Gastrocnemius medialis (tissue), 4 donors: ENCODE results near the gene PNMA5. TPM values are rescaled to one million over a fixed set of nuclear protein-coding genes. Genes with fewer than 3 reads are reported as not detected.

Experiments used
- ATAC-seq, 2 donors: fragments of 150-250 bp; one replicate each; pipeline ENCODE4 v1.9.1; 2016
- DNase-seq, 2 donors: peaks; one replicate each; pipeline ENCODE4 v3.0.0-alpha.2; 2019
- H3K27ac ChIP-seq, 4 donors: fragments of 200-600 bp; sonication (generic); 1 replicate in 1 of 4; 2 replicates in 3 of 4; pipeline ENCODE4 v1.5.1; 2016 to 2018; ENCODE audit warnings: mild to moderate bottlenecking in 2 of 4, moderate library complexity in 1 of 4
- H3K27me3 ChIP-seq, 3 donors: fragments of 200-600 bp; sonication (generic) in 2 of 3; 1 replicate in 1 of 3; 2 replicates in 2 of 3; pipeline versions ENCODE4 v1.5.1 to v1.6.0; 2016 to 2019; ENCODE audit warnings: mild to moderate bottlenecking in 1 of 3, moderate library complexity in 1 of 3
- H3K36me3 ChIP-seq, 2 donors: fragments of 200-600 bp; sonication (generic) in 1 of 2; one replicate each; pipeline ENCODE4 v1.5.1; 2017 to 2018
- H3K4me1 ChIP-seq, 2 donors: fragments of 200-600 bp; sonication (generic) in 1 of 2; one replicate each; pipeline ENCODE4 v1.5.1; 2016 to 2017; ENCODE audit warnings: mild to moderate bottlenecking in 2 of 2
- H3K4me3 ChIP-seq, 4 donors: fragments of 200-600 bp; sonication (generic) in 3 of 4; 1 replicate in 1 of 4; 2 replicates in 3 of 4; pipeline ENCODE4 v1.5.1; 2016 to 2019; ENCODE audit warnings: mild to moderate bottlenecking in 2 of 4
- H3K9me3 ChIP-seq, 3 donors: fragments of 200-600 bp; sonication (generic) in 2 of 3; 1 replicate in 1 of 3; 2 replicates in 2 of 3; pipeline ENCODE4 v1.5.1; 2016 to 2019
- POLR2A ChIP-seq, 2 donors: fragments of 450-650 bp; IDR thresholded peaks; one replicate each; pipeline ENCODE4 v1.6.1; 2017; ENCODE audit warnings: antibody characterized with exemption in 2 of 2, mild to moderate bottlenecking in 2 of 2, moderate library complexity in 2 of 2
- in situ Hi-C, 4 donors: fragments of 200-750 bp; cut with MboI; loops; one replicate each; pipeline versions ENCODE4 v1.15.0 to v1.8.0; 2017; ENCODE audit warnings: low sequenced_read_pairs in 4 of 4
- intact Hi-C: fragments of 100-400 bp; cut with DNase I; formaldehyde crosslinking; loops from one replicate; pipeline ENCODE4 v1.15.1; 2023; ENCODE audit warnings: low total_unique reads
- total RNA-seq, 4 donors: library from RNA; depleted of rRNA; stranded (reverse); fragments of >200 nt; gene quantifications; one replicate each; pipeline versions ENCODE4 v1.1.0 to v1.2.3, GENCODE V29; 2016
- TF ChIP-seq, protein P1 (sequence below), 5 experiments: fragments of 450-650 bp in 3 of 5; fragments of 200-600 bp in 2 of 5; sonication (generic) in 2 of 5; IDR thresholded peaks in 4 of 5; conservative IDR thresholded peaks in 1 of 5; 1 replicate in 4 of 5; 2 replicates in 1 of 5; pipeline ENCODE4 v1.5.1; 2016 to 2019; ENCODE audit warnings: antibody characterized with exemption in 5 of 5, mild to moderate bottlenecking in 3 of 5, moderate library complexity in 3 of 5

Gene PNMA5
- total RNA-seq, 4 donors from 2014 or later, result not detected

DNA sequence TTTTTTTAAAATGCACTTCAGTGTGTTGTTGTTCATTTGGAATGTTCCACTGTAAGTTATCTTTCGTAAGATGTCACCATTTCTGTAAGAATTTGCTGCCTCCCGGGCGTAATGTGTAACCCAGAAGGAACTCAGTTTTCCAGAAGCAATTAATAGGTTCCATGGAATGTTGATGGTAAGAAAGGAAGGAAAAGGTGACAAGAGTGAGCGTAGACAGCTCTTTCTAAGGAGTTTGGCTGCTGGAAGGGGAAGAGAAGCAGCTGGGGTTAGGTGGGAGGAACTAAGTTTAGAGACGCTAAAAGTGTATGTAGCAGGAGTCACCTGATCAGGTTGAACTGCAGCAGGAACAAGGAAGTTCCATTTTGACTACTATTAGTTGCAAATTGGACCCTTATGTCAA, 35.9 kb downstream of the PNMA5 start:
- Histone ChIP-seq H3K27ac (peak overlapping the region; percentile 65 to 81 (median 68)), H3K4me1 (peaks cover 0 to 2% of the 10 kb centered on the region in 2 donors), H3K4me3 (peak overlapping the region in 3 of 4 donors; percentile 39 to 52 (median 46)), H3K36me3 (no peaks in the 10 kb centered on the region), H3K27me3 (no peaks in the 10 kb centered on the region), H3K9me3 (no peaks in the 10 kb centered on the region)
- DNase-seq, result no peak
- no peak for ATAC-seq
- in situ Hi-C loops (loop anchor here in 3 of 4 donors (25.0 kb wide), 4 partner anchors 379 to 1004 kb away; partner anchors contain the start of genes ATP2B3 (in 2 of the 3), HCFC1 (in 1 of the 3), PNCK (in 1 of the 3) and TMEM187 (in 1 of the 3)), intact Hi-C loops (loop anchor here (10.0 kb wide), 2 partner anchors 707 to 997 kb away; no protein-coding TSS in a partner anchor)
- TF ChIP-seq, protein P1, sequence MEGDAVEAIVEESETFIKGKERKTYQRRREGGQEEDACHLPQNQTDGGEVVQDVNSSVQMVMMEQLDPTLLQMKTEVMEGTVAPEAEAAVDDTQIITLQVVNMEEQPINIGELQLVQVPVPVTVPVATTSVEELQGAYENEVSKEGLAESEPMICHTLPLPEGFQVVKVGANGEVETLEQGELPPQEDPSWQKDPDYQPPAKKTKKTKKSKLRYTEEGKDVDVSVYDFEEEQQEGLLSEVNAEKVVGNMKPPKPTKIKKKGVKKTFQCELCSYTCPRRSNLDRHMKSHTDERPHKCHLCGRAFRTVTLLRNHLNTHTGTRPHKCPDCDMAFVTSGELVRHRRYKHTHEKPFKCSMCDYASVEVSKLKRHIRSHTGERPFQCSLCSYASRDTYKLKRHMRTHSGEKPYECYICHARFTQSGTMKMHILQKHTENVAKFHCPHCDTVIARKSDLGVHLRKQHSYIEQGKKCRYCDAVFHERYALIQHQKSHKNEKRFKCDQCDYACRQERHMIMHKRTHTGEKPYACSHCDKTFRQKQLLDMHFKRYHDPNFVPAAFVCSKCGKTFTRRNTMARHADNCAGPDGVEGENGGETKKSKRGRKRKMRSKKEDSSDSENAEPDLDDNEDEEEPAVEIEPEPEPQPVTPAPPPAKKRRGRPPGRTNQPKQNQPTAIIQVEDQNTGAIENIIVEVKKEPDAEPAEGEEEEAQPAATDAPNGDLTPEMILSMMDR (IDR thresholded peaks at IDR 0.05 in 4 of 5, conservative IDR thresholded peaks at IDR 0.05 in 1 of 5), result no peak

DNA sequence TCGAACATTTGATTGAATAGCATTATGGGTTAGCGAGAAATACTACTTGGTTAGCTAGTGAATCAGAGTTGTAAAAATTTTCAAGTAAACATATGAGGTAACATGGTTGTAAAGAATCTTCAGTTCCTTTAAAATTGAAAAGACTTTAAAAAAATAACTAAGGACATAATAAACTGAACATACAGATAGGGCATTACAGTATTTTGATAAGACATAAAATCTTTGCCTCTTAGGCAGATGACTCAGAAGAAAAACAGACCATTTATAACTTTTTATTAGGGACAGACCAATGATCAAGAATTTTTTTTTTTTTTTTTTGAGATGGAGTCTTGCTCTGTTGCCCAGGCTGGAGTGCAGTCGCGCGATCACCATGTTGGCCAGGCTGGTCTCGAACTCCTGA, 43.1 kb downstream of the PNMA5 start:
- ATAC-seq (no peak), DNase-seq (no peak)
- in situ Hi-C loops, result loop anchor here in 3 of 4 donors (25.0 kb wide), 4 partner anchors 387 to 1012 kb away; partner anchors contain the start of genes ATP2B3 (in 2 of the 3), HCFC1 (in 1 of the 3), PNCK (in 1 of the 3) and TMEM187 (in 1 of the 3)
- H3K27ac ChIP-seq, result no peak overlapping the region
- intact Hi-C loops, result loop anchor here (10.0 kb wide), 2 partner anchors 714 to 1004 kb away; no protein-coding TSS in a partner anchor
- no peaks in the 10 kb centered on the region for H3K27me3 ChIP-seq
- no peaks in the 10 kb centered on the region for H3K4me1 ChIP-seq
- no peaks in the 10 kb centered on the region for H3K9me3 ChIP-seq
- H3K36me3 ChIP-seq, result no peaks in the 10 kb centered on the region
- TF ChIP-seq, protein P1 (IDR thresholded peaks at IDR 0.05 in 4 of 5, conservative IDR thresholded peaks at IDR 0.05 in 1 of 5), result no peak
- no peak for TF ChIP-seq POLR2A (IDR thresholded peaks at IDR 0.05)
- H3K4me3 ChIP-seq, result no peak overlapping the region

GRCh38 chrX:152949114-152949513, 44.8 kb downstream of the PNMA5 start:
- Histone ChIP-seq H3K9me3 (no peaks in the 10 kb centered on the region), H3K36me3 (no peaks in the 10 kb centered on the region), H3K4me1 (no peaks in the 10 kb centered on the region), H3K27ac (no peak overlapping the region), H3K4me3 (no peak overlapping the region), H3K27me3 (no peaks in the 10 kb centered on the region)
- in situ Hi-C loops (loop anchor here in 1 of 4 donors (25.0 kb wide), 1 partner anchor 513 kb away; the partner anchor contains the start of gene HAUS7), intact Hi-C loops (no loop called here)
- no peak for ATAC-seq
- DNase-seq, result no peak
- TF ChIP-seq, protein P1 (IDR thresholded peaks at IDR 0.05 in 4 of 5, conservative IDR thresholded peaks at IDR 0.05 in 1 of 5), result no peak
- TF ChIP-seq POLR2A (IDR thresholded peaks at IDR 0.05), result no peak

- H3K27me3 ChIP-seq, result no peaks in the 10 kb centered on the region
- H3K27ac ChIP-seq, result no peak overlapping the region
- no peak overlapping the region for H3K4me3 ChIP-seq
- H3K4me1 ChIP-seq, result peaks cover 0 to 5% of the 10 kb centered on the region in 2 donors
- intact Hi-C loops, result no loop called here
- no peaks in the 10 kb centered on the region for H3K9me3 ChIP-seq
- no peaks in the 10 kb centered on the region for H3K36me3 ChIP-seq
- TF ChIP-seq POLR2A (IDR thresholded peaks at IDR 0.05), result no peak
- TF ChIP-seq, protein P1 (IDR thresholded peaks at IDR 0.05 in 4 of 5, conservative IDR thresholded peaks at IDR 0.05 in 1 of 5), result no peak
- no peak for ATAC-seq
- no peak for DNase-seq
- in situ Hi-C loops, result loop anchor here in 1 of 4 donors (25.0 kb wide), 1 partner anchor 516 kb away; the partner anchor contains the start of gene HAUS7
These were observed 47.2 kb downstream of the PNMA5 start for GRCh38 chrX:152946681-152947080.
